Transverse colon (tissue), 4 donors: Measurements from ENCODE around the gene BEST4.

Source experiments
- POLR2A ChIP-seq: fragments of 450-650 bp; IDR thresholded peaks from one replicate; pipeline ENCODE4 v1.6.1; 2016; ENCODE audit warnings: antibody characterized with exemption, mild to moderate bottlenecking, moderate library complexity
- POLR2AphosphoS5 ChIP-seq, 3 donors: sonication (generic); formaldehyde crosslinking; IDR thresholded peaks; one replicate each; pipeline ENCODE4 v1.6.1; 2016; ENCODE audit warnings: antibody characterized with exemption in 3 of 3
- TF ChIP-seq, protein P1 (sequence below), 5 experiments: fragments of 200-600 bp in 3 of 5; fragments of 450-650 bp in 2 of 5; sonication (generic) in 3 of 5; IDR thresholded peaks; 1 replicate in 2 of 5; 2 replicates in 3 of 5; pipeline ENCODE4 v1.5.1; 2016 to 2017; ENCODE audit warnings: antibody characterized with exemption in 5 of 5, inconsistent platforms in 3 of 5, mild to moderate bottlenecking in 2 of 5, moderate library complexity in 1 of 5

DNA sequence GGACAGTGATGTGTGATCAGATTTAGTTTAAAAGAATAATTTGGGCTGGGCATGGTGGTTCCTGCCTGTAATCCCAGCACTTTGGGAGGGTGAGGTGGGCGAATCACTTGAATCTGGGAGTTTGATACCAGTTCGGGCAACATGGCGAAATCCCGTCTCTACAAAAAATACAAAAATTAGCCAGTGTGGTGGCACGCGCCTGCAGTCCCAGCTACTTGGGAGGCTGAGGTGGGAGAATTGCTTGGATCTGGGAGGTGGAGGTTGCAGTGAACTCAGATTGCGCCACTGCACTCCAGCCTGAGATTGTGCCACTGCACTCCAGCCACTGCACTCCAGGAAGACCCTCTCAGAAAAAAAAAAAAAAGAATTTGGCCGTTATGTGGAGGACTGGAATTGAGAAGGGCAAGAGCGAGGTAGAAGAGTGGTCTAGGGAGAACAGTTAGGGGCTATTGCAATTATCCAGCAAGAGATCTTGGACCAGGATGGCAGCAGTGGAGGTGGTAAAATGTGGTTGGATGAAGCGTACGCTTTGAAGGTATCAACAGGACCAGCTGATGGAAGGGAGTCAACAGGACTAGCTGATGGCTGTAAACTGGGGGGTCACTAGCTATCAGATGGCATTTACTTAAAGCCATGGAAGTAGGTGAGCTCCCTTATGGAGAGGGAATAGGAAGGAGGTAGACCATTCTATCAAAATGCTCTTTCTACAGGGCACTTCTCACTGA, 30.0 kb upstream of the BEST4 start:
- TF ChIP-seq POLR2AphosphoS5 (IDR thresholded peaks at IDR 0.05), result no peak
- TF ChIP-seq, protein P1, sequence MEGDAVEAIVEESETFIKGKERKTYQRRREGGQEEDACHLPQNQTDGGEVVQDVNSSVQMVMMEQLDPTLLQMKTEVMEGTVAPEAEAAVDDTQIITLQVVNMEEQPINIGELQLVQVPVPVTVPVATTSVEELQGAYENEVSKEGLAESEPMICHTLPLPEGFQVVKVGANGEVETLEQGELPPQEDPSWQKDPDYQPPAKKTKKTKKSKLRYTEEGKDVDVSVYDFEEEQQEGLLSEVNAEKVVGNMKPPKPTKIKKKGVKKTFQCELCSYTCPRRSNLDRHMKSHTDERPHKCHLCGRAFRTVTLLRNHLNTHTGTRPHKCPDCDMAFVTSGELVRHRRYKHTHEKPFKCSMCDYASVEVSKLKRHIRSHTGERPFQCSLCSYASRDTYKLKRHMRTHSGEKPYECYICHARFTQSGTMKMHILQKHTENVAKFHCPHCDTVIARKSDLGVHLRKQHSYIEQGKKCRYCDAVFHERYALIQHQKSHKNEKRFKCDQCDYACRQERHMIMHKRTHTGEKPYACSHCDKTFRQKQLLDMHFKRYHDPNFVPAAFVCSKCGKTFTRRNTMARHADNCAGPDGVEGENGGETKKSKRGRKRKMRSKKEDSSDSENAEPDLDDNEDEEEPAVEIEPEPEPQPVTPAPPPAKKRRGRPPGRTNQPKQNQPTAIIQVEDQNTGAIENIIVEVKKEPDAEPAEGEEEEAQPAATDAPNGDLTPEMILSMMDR (IDR thresholded peaks at IDR 0.05), result no peak
- TF ChIP-seq POLR2A, result no peak
